Measurements from ENCODE around the gene ZDHHC6. TPM values are rescaled to one million over a fixed set of nuclear protein-coding genes. Genes with fewer than 3 reads are reported as not detected.

ZDHHC6 gene
- total and polyA plus RNA-seq, 2 experiments from 2014 or later = 31.7 to 56.4 TPM

DNA sequence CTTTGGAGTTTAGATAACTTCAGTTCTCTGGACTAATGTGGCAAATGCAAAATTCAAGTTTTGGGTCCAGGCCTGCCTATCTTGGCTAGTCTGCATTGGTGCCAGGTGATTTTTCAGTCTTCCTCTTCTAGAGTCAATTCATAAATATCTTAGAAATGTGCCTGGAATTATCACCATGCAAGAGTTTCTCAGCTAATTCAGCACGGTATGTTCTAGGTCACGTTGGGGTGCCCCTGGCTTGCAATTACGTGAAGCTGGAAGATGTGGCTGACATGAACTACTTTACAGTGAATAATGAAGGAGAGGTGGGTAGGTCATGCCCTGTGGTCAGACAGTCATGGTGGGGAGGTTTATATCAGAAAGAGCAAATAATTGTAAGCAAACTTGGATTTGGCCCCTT lies 25.0 kb downstream of the ZDHHC6 start:
- Histone ChIP-seq H3K9me3 (ENCODE audit: low read depth) (no peaks in the 10 kb centered on the region), H2AFZ (no peak overlapping the region), H4K20me1 (ENCODE audit: insufficient read depth, poor library complexity, severe bottlenecking) (no peaks in the 10 kb centered on the region), H3K79me2 (no peaks in the 10 kb centered on the region), H3K27me3 (no peaks in the 10 kb centered on the region), H3K4me2 (no peak overlapping the region), H3K27ac (no peak overlapping the region), H3K9me2 (replicated peaks; ENCODE audit: insufficient read depth) (no peaks in the 10 kb centered on the region), H3K36me3 (replicated peaks; ENCODE audit: insufficient read depth, low read depth) (no peaks in the 10 kb centered on the region), H3K4me3 (no peak overlapping the region), H3K4me1 (ENCODE audit: insufficient read depth) (no peaks in the 10 kb centered on the region)
- no peak for TF ChIP-seq EZH2 (IDR thresholded peaks at IDR 0.05; ENCODE audit: borderline replicate concordance)
- no peak for TF ChIP-seq CTCF (IDR thresholded peaks at IDR 0.05; ENCODE audit: poor library complexity)
- no peak for TF ChIP-seq EZH2phosphoT487 (IDR thresholded peaks at IDR 0.05; ENCODE audit: low read depth, severe bottlenecking, unreplicated experiment)
- no peak for DNase-seq (ENCODE audit: low spot score)
- WGBS (ENCODE audit: low lambda C conversion rate, missing lambda C conversion rate) = 80% methylated on average over 3 of the region's 3 CpGs

DNA sequence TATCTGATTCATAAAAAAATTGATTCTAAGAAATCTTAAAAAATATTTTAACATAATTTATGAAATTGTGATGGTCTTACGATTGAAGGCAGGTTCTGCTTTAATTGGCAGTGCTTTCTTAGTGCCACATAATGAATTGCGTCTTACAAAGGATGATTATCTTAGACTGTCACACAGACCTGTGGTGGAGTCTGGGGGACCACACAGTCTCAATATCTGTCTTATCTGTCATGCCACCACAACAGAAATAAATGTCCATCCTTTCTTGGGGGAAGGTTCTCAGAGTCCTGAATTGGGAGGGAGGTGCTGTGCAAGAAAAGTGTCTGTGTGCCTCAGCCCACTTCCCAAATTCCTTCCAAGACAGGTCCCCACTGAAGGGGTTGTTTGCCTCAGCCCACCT lies 34.0 kb downstream of the ZDHHC6 start:
- Histone ChIP-seq H3K4me3 (no peak overlapping the region), H3K27me3 (no peaks in the 10 kb centered on the region), H3K27ac (no peak overlapping the region), H3K36me3 (replicated peaks; ENCODE audit: insufficient read depth, low read depth) (no peaks in the 10 kb centered on the region), H3K9me3 (ENCODE audit: low read depth) (no peaks in the 10 kb centered on the region), H3K4me1 (ENCODE audit: insufficient read depth) (no peaks in the 10 kb centered on the region), H3K4me2 (no peak overlapping the region), H2AFZ (no peak overlapping the region), H3K79me2 (no peaks in the 10 kb centered on the region), H4K20me1 (ENCODE audit: insufficient read depth, poor library complexity, severe bottlenecking) (no peaks in the 10 kb centered on the region), H3K9me2 (replicated peaks; ENCODE audit: insufficient read depth) (no peaks in the 10 kb centered on the region)
- TF ChIP-seq EZH2 (IDR thresholded peaks at IDR 0.05; ENCODE audit: borderline replicate concordance) (no peak), EZH2phosphoT487 (IDR thresholded peaks at IDR 0.05; ENCODE audit: low read depth, severe bottlenecking, unreplicated experiment) (no peak)
- 96% methylated on average over 2 of the region's 2 CpGs for WGBS (ENCODE audit: low lambda C conversion rate, missing lambda C conversion rate)
- no peak for DNase-seq (ENCODE audit: low spot score)

- H3K4me1 ChIP-seq (ENCODE audit: insufficient read depth) = peaks cover 7% of the 10 kb centered on the region
- no peak for TF ChIP-seq CTCF (IDR thresholded peaks at IDR 0.05; ENCODE audit: poor library complexity)
- no peak for TF ChIP-seq EZH2 (IDR thresholded peaks at IDR 0.05; ENCODE audit: borderline replicate concordance)
- TF ChIP-seq EZH2phosphoT487 (IDR thresholded peaks at IDR 0.05; ENCODE audit: low read depth, severe bottlenecking, unreplicated experiment) = no peak
- DNase-seq (ENCODE audit: low spot score) = no peak
- no peaks in the 10 kb centered on the region for H3K79me2 ChIP-seq
- H3K9me2 ChIP-seq (replicated peaks; ENCODE audit: insufficient read depth) = no peaks in the 10 kb centered on the region
- no peaks in the 10 kb centered on the region for H3K9me3 ChIP-seq (ENCODE audit: low read depth)
- no peaks in the 10 kb centered on the region for H4K20me1 ChIP-seq (ENCODE audit: insufficient read depth, poor library complexity, severe bottlenecking)
- H3K36me3 ChIP-seq (replicated peaks; ENCODE audit: insufficient read depth, low read depth) = no peaks in the 10 kb centered on the region
- H3K4me2 ChIP-seq = no peak overlapping the region
- H2AFZ ChIP-seq = no peak overlapping the region
- 75% methylated on average over 4 of the region's 4 CpGs for WGBS (ENCODE audit: low lambda C conversion rate, missing lambda C conversion rate)
- no peak overlapping the region for H3K4me3 ChIP-seq
- no peak overlapping the region for H3K27ac ChIP-seq
- no peaks in the 10 kb centered on the region for H3K27me3 ChIP-seq
These were observed 37.0 kb downstream of the ZDHHC6 start for GRCh38 chr10:112409755-112410154.

GRCh38 chr10:112409299-112409698 lies 37.4 kb downstream of the ZDHHC6 start:
- Histone ChIP-seq H3K9me2 (replicated peaks; ENCODE audit: insufficient read depth) (no peaks in the 10 kb centered on the region), H3K4me1 (ENCODE audit: insufficient read depth) (peaks cover 10% of the 10 kb centered on the region), H2AFZ (no peak overlapping the region), H3K9me3 (ENCODE audit: low read depth) (no peaks in the 10 kb centered on the region), H3K79me2 (no peaks in the 10 kb centered on the region), H3K27me3 (no peaks in the 10 kb centered on the region), H3K27ac (no peak overlapping the region), H3K4me3 (no peak overlapping the region), H3K36me3 (replicated peaks; ENCODE audit: insufficient read depth, low read depth) (no peaks in the 10 kb centered on the region), H4K20me1 (ENCODE audit: insufficient read depth, poor library complexity, severe bottlenecking) (no peaks in the 10 kb centered on the region), H3K4me2 (no peak overlapping the region)
- 62% methylated on average over 2 of the region's 2 CpGs for WGBS (ENCODE audit: low lambda C conversion rate, missing lambda C conversion rate)
- TF ChIP-seq EZH2 (IDR thresholded peaks at IDR 0.05; ENCODE audit: borderline replicate concordance) (no peak), CTCF (IDR thresholded peaks at IDR 0.05; ENCODE audit: poor library complexity) (no peak)
- no peak for DNase-seq (ENCODE audit: low spot score)

Data from hepatocyte (in vitro differentiated cells).